ENCODE results near the gene ALOX12B. TPM values are rescaled to one million over a fixed set of nuclear protein-coding genes. Genes with fewer than 3 reads are reported as not detected.
"Not testable (repeated sequence)": the region's sequence is repeated elsewhere in the genome, so short reads cannot be mapped to it uniquely, and the experiment has no call there.

Gene ALOX12B
- total RNA-seq, 5 donors from 2014 or later (not counting 1 experiment from before 2014, with no cell fraction given) = 0.63 to 1.1 (median 0.81) TPM; not detected in 1

DNA sequence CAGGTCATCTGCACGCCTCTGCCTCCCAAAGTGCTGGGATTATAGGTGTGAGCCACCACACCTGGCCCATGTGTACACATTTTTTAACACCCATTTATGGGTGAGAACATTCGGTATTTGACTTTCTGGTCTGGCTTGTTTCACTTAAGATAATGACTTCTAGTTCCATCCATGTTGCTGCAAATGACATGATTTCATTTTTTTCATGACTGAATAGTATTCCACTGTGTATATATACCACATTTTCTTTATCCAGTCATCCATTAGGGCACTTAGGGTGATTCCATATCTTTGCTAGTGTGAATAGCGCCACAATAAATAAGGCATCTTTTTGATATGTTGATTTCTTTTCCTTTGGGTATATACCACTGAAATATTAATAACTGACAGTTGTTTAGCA lies 5.6 kb downstream of the ALOX12B start:
- WGBS (ENCODE audit: insufficient coverage) = no CpG with 5 or more reads among the region's 3 CpGs
- peaks cover 14 to 18% (median 14%) of the 10 kb centered on the region in 3 donors for H3K4me1 Mint-ChIP-seq
- peaks cover 5 to 13% of the 10 kb centered on the region in 2 donors for H3K27me3 Mint-ChIP-seq
- H3K4me3 ChIP-seq (ENCODE audit: control insufficient read depth in 1 of 2, extremely low read depth in 1 of 2, low read length in 1 of 2) = no peak overlapping the region
- CTCF ChIA-PET = no interaction called here
- no peak for ATAC-seq (replicated peaks in 1 of 4)
- POLR2A ChIA-PET = no interaction called here
- no peaks in the 10 kb centered on the region for H3K9me3 ChIP-seq
- no peak overlapping the region for H3K27ac Mint-ChIP-seq
- peaks cover 2 to 19% of the 10 kb centered on the region in 2 experiments for H3K4me1 ChIP-seq (ENCODE audit: control insufficient read depth in 1 of 2, extremely low read depth in 1 of 2, insufficient read depth in 2 of 2, low read length in 2 of 2)
- DNase-seq = no peak
- H3K27me3 ChIP-seq (replicated peaks in 1 of 2; ENCODE audit: control insufficient read depth in 2 of 2, extremely low read depth in 1 of 2, insufficient read depth in 2 of 2, low read length in 1 of 2) = peaks cover 3 to 28% of the 10 kb centered on the region in 2 experiments
- H3K36me3 Mint-ChIP-seq = peaks cover 4% of the 10 kb centered on the region
- H3K27ac ChIP-seq (ENCODE audit: low read length) = no peak overlapping the region
- no peaks in the 10 kb centered on the region for H3K9me3 Mint-ChIP-seq
- no peak overlapping the region for H3K4me3 Mint-ChIP-seq
- H3K36me3 ChIP-seq (ENCODE audit: control insufficient read depth in 2 of 2, extremely low read depth in 1 of 2, insufficient read depth in 1 of 2, low read length in 1 of 2) = no peaks in the 10 kb centered on the region

DNA sequence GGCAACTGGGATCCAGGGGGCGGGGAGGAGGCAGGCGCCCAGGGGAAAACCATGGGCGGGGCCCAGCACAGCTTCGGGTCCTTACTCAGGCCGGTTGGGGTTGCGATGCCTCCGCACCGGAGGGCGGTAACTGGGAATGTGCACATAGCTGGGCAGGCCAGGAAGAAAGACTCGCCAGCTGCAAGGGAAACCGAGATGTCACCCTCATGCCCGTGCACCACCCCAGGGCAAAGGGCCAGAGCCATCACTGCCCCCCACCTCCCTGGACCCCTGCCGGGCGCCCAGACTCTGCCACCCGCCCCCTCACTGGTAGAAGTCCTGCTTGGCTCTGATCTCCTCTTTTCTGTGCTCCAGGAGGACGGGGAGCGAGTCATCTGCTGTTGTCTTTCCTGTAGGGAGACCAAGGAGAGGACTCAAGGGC lies 6.7 kb downstream of the ALOX12B start:
- Mint-ChIP-seq H3K27ac (no peak overlapping the region), H3K27me3 (peaks cover 0 to 10% of the 10 kb centered on the region in 2 donors), H3K9me3 (no peaks in the 10 kb centered on the region), H3K36me3 (peaks cover 4% of the 10 kb centered on the region), H3K4me1 (peaks cover 14 to 18% (median 14%) of the 10 kb centered on the region in 3 donors), H3K4me3 (peak overlapping the region; percentile 28 to 85 (median 49))
- no peaks in the 10 kb centered on the region for H3K9me3 ChIP-seq
- DNase-seq (no peak), ATAC-seq (replicated peaks in 1 of 4) (no peak)
- POLR2A ChIA-PET = no interaction called here
- 89% methylated on average over 11 of the region's 17 CpGs for WGBS (ENCODE audit: insufficient coverage)
- CTCF ChIA-PET = interaction anchor here in 1 of 2 donors (0.5 kb wide), 1 partner anchor 139 kb away, joined by 4 read pairs; no protein-coding TSS in a partner anchor
- no peaks in the 10 kb centered on the region for H3K36me3 ChIP-seq (ENCODE audit: control insufficient read depth in 2 of 2, extremely low read depth in 1 of 2, insufficient read depth in 1 of 2, low read length in 1 of 2)
- peaks cover 3 to 29% of the 10 kb centered on the region in 2 experiments for H3K27me3 ChIP-seq (replicated peaks in 1 of 2; ENCODE audit: control insufficient read depth in 2 of 2, extremely low read depth in 1 of 2, insufficient read depth in 2 of 2, low read length in 1 of 2)
- peaks cover 2 to 19% of the 10 kb centered on the region in 2 experiments for H3K4me1 ChIP-seq (ENCODE audit: control insufficient read depth in 1 of 2, extremely low read depth in 1 of 2, insufficient read depth in 2 of 2, low read length in 2 of 2)
- H3K27ac ChIP-seq (ENCODE audit: low read length) = no peak overlapping the region
- H3K4me3 ChIP-seq (ENCODE audit: control insufficient read depth in 1 of 2, extremely low read depth in 1 of 2, low read length in 1 of 2) = no peak overlapping the region

- Mint-ChIP-seq H3K4me3 (peak overlapping the region; percentile 85 to 91 (median 87)), H3K9me3 (no peaks in the 10 kb centered on the region), H3K27ac (no peak overlapping the region), H3K36me3 (peaks cover 4% of the 10 kb centered on the region), H3K27me3 (peaks cover 0 to 6% of the 10 kb centered on the region in 2 donors), H3K4me1 (peaks cover 14 to 18% (median 14%) of the 10 kb centered on the region in 3 donors)
- POLR2A ChIA-PET = no interaction called here
- CTCF ChIA-PET = interaction anchor here in 1 of 2 donors (1.3 kb wide), 1 partner anchor 78 kb away, joined by 4 read pairs; no protein-coding TSS in a partner anchor
- Histone ChIP-seq H3K9me3 (no peaks in the 10 kb centered on the region), H3K27me3 (replicated peaks in 1 of 2; ENCODE audit: control insufficient read depth in 2 of 2, extremely low read depth in 1 of 2, insufficient read depth in 2 of 2, low read length in 1 of 2) (peaks cover 3 to 31% of the 10 kb centered on the region in 2 experiments), H3K27ac (ENCODE audit: low read length) (no peak overlapping the region), H3K4me1 (ENCODE audit: control insufficient read depth in 1 of 2, extremely low read depth in 1 of 2, insufficient read depth in 2 of 2, low read length in 2 of 2) (peaks cover 2 to 19% of the 10 kb centered on the region in 2 experiments), H3K4me3 (ENCODE audit: control insufficient read depth in 1 of 2, extremely low read depth in 1 of 2, low read length in 1 of 2) (peak overlapping the region; percentile 70 to 71), H3K36me3 (ENCODE audit: control insufficient read depth in 2 of 2, extremely low read depth in 1 of 2, insufficient read depth in 1 of 2, low read length in 1 of 2) (no peaks in the 10 kb centered on the region)
- DNase-seq (no peak), ATAC-seq (replicated peaks in 1 of 4) (no peak)
- WGBS (ENCODE audit: insufficient coverage) = 42% methylated on average over 25 of the region's 25 CpGs
These were observed 7.2 kb downstream of the ALOX12B start for GRCh38 chr17:8080208-8080798.

DNA sequence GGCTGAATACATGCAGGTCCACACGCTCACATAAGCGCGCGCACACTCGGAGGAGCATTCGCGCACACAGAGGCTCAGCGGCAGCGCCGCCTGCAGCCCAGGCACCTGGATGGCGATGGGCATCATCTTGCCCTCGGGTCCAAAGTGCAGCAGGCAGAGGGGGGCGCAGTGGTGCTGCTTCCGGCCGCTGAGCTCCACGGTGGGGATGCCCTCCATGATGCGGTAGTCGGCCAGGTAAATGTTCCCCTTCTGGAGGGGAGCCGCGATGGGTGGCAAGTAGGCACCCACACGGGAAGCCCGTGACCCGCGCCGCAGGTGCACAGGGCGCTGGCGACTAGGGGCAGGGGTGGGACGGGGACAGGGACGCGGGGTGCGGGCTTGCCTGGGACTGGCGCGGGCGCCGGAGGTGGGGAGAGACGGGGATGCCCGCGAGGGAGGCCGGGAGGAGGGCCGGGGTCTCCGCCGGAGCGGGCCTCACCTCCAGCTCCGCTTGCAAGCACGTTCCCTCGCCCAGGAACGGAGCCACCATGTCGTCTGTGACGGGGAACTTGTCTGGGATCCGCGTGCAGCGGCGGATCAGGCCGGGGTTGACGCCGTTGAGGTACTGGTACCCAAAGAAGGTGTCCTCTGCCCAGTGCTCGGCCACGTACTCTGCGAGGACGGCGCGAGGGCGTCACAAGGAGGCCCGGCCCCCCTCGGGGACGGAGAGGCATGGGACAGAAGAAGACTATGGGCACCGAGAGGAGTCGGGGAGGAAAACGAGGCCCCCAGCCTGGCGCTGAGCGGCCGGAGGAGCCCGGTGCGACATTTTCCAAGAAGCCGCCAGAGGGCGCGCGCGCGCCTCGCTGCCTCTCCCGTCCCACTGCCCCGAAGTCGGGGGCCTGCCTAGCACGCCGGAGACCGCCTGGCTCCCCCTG lies 8.0 kb downstream of the ALOX12B start:
- H3K27ac ChIP-seq (ENCODE audit: low read length) = peak overlapping the region; percentile 65
- H3K36me3 Mint-ChIP-seq = peaks cover 4% of the 10 kb centered on the region
- ChIA-PET POLR2A (interaction anchor here in 1 of 2 donors (0.7 kb wide), 1 partner anchor 31 kb away, joined by 3 read pairs; no protein-coding TSS in a partner anchor), CTCF (interaction anchor here (0.6 to 1.3 kb wide), 12 partner anchors 10 to 342 kb away, joined by 3 to 11 read pairs (median 4); no protein-coding TSS in a partner anchor)
- H3K4me3 ChIP-seq (ENCODE audit: control insufficient read depth in 1 of 2, extremely low read depth in 1 of 2, low read length in 1 of 2) = peak overlapping the region; percentile 70 to 71
- peaks cover 2 to 19% of the 10 kb centered on the region in 2 experiments for H3K4me1 ChIP-seq (ENCODE audit: control insufficient read depth in 1 of 2, extremely low read depth in 1 of 2, insufficient read depth in 2 of 2, low read length in 2 of 2)
- peaks cover 6 to 35% of the 10 kb centered on the region in 2 experiments for H3K27me3 ChIP-seq (replicated peaks in 1 of 2; ENCODE audit: control insufficient read depth in 2 of 2, extremely low read depth in 1 of 2, insufficient read depth in 2 of 2, low read length in 1 of 2)
- H3K9me3 ChIP-seq = no peaks in the 10 kb centered on the region
- H3K9me3 Mint-ChIP-seq = no peaks in the 10 kb centered on the region
- DNase-seq = peak; percentile 47 to 89 (median 70)
- peaks cover 14 to 22% (median 20%) of the 10 kb centered on the region in 3 donors for H3K4me1 Mint-ChIP-seq
- peak; percentile 83 to 87 (median 84) for ATAC-seq (replicated peaks in 1 of 4)
- WGBS (ENCODE audit: insufficient coverage) = under 1% methylated on average over 87 of the region's 87 CpGs
- H3K27me3 Mint-ChIP-seq = peaks cover 6 to 11% of the 10 kb centered on the region in 2 donors
- no peaks in the 10 kb centered on the region for H3K36me3 ChIP-seq (ENCODE audit: control insufficient read depth in 2 of 2, extremely low read depth in 1 of 2, insufficient read depth in 1 of 2, low read length in 1 of 2)
- H3K4me3 Mint-ChIP-seq = peak overlapping the region; percentile 85 to 91 (median 87)
- H3K27ac Mint-ChIP-seq = peak overlapping the region; percentile 59 to 84

DNA sequence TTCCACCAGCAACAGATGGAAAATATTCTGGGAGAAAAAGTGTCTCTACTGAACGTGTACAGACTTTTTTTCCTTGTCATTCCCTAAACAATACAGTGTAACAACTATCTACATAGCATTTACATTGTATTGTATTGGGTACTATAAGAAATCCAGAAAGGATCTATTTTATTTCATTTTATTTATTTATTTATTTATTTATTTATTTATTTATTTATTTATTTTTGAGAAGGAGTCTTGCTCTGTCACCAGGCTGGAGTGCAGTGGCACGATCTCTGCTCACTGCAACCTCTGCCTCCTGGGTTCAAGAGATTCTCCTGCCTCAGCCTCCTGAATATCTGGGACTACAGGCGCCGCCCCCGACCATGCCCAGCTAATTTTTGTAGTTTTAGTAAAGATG lies 9.6 kb downstream of the ALOX12B start:
- CTCF ChIA-PET; DNase-seq; H3K4me3 ChIP-seq (ENCODE audit: control insufficient read depth in 1 of 2, extremely low read depth in 1 of 2, low read length in 1 of 2); H3K36me3 Mint-ChIP-seq; H3K9me3 Mint-ChIP-seq; H3K36me3 ChIP-seq (ENCODE audit: control insufficient read depth in 2 of 2, extremely low read depth in 1 of 2, insufficient read depth in 1 of 2, low read length in 1 of 2); H3K27ac ChIP-seq (ENCODE audit: low read length); H3K9me3 ChIP-seq; ATAC-seq (replicated peaks in 1 of 4); H3K27ac Mint-ChIP-seq; POLR2A ChIA-PET: not testable (repeated sequence)
- WGBS (ENCODE audit: insufficient coverage) = no CpG with 5 or more reads among the region's 5 CpGs
- peaks cover 4 to 34% of the 10 kb centered on the region in 2 experiments for H3K4me1 ChIP-seq (ENCODE audit: control insufficient read depth in 1 of 2, extremely low read depth in 1 of 2, insufficient read depth in 2 of 2, low read length in 2 of 2)
- H3K27me3 ChIP-seq (replicated peaks in 1 of 2; ENCODE audit: control insufficient read depth in 2 of 2, extremely low read depth in 1 of 2, insufficient read depth in 2 of 2, low read length in 1 of 2) = peaks cover 8 to 45% of the 10 kb centered on the region in 2 experiments
- Mint-ChIP-seq H3K4me3 (peak overlapping the region in 2 of 3 donors; percentile 31 to 47), H3K4me1 (peaks cover 29 to 38% (median 33%) of the 10 kb centered on the region in 3 donors), H3K27me3 (peaks cover 19 to 26% of the 10 kb centered on the region in 2 donors)
